HCT116 (cell line): Measurements from ENCODE around the gene ERBB4.

Experiments
- JUND ChIP-seq: IDR thresholded peaks from 2 replicates; pipeline ENCODE4 v1.6.1; 2012
- POLR2A ChIP-seq: IDR thresholded peaks from 2 replicates; pipeline ENCODE4 v1.7.0; 2011; ENCODE audit warnings: borderline replicate concordance; ENCODE audit not compliant: insufficient read depth, insufficient read length; ENCODE audit errors: extremely low read depth
- SIN3A ChIP-seq: IDR thresholded peaks from 2 replicates; pipeline ENCODE4 v1.6.1; 2012; ENCODE audit warnings: low read depth
- ZFX ChIP-seq: fragments of 450-650 bp; IDR thresholded peaks from 2 replicates; pipeline ENCODE4 v1.6.1; 2017
- TF ChIP-seq, protein P1 (sequence below), 3 experiments: fragments of 200-600 bp in 1 of 3; sonication (generic) in 1 of 3; IDR thresholded peaks in 2 of 3; conservative IDR thresholded peaks in 1 of 3; 2 replicates each; pipeline ENCODE4 v1.5.1; 2012 to 2017; ENCODE audit warnings: low read depth in 2 of 3, low read length in 2 of 3, antibody characterized with exemption in 1 of 3, borderline replicate concordance in 1 of 3, control low read depth in 1 of 3, mild to moderate bottlenecking in 1 of 3, mixed read lengths in 1 of 3, mixed run types in 1 of 3, moderate library complexity in 1 of 3; ENCODE audit not compliant: insufficient read depth in 1 of 3
- TF ChIP-seq, protein P2 (sequence below): IDR thresholded peaks from 2 replicates; pipeline ENCODE4 v1.6.1; 2012; ENCODE audit warnings: low read depth
- TF ChIP-seq, protein P3 (sequence below): IDR thresholded peaks from 2 replicates; pipeline ENCODE4 v1.6.1; 2012

DNA sequence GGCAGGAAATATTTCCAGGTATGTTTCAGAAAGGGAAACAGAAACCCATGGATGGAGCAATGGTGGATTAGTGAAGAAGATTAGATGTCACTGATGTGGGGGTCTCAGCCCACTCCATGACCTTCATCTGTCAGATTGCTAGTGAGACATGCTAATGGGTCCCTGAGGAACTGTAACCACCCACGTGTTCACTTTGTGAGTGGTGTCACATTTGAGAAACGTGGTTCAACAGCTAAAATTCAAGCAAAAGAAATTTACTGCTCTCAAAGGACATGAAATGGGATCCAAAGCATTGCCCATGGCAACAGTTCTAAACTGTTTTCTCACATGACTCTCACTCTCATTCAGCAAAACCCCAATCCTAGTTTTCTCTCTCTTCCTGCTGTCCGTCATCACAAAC lies 776.1 kb downstream of the ERBB4 start:
- TF ChIP-seq SIN3A (no peak), ZFX (no peak), POLR2A (no peak), JUND (no peak)
- TF ChIP-seq, protein P1, sequence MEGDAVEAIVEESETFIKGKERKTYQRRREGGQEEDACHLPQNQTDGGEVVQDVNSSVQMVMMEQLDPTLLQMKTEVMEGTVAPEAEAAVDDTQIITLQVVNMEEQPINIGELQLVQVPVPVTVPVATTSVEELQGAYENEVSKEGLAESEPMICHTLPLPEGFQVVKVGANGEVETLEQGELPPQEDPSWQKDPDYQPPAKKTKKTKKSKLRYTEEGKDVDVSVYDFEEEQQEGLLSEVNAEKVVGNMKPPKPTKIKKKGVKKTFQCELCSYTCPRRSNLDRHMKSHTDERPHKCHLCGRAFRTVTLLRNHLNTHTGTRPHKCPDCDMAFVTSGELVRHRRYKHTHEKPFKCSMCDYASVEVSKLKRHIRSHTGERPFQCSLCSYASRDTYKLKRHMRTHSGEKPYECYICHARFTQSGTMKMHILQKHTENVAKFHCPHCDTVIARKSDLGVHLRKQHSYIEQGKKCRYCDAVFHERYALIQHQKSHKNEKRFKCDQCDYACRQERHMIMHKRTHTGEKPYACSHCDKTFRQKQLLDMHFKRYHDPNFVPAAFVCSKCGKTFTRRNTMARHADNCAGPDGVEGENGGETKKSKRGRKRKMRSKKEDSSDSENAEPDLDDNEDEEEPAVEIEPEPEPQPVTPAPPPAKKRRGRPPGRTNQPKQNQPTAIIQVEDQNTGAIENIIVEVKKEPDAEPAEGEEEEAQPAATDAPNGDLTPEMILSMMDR (IDR thresholded peaks at IDR 0.05 in 2 of 3, conservative IDR thresholded peaks at IDR 0.05 in 1 of 3; ENCODE audit: borderline replicate concordance in 1 of 3, insufficient read depth in 1 of 3, low read depth in 2 of 3, low read length in 2 of 3) = no peak
- TF ChIP-seq, protein P2, sequence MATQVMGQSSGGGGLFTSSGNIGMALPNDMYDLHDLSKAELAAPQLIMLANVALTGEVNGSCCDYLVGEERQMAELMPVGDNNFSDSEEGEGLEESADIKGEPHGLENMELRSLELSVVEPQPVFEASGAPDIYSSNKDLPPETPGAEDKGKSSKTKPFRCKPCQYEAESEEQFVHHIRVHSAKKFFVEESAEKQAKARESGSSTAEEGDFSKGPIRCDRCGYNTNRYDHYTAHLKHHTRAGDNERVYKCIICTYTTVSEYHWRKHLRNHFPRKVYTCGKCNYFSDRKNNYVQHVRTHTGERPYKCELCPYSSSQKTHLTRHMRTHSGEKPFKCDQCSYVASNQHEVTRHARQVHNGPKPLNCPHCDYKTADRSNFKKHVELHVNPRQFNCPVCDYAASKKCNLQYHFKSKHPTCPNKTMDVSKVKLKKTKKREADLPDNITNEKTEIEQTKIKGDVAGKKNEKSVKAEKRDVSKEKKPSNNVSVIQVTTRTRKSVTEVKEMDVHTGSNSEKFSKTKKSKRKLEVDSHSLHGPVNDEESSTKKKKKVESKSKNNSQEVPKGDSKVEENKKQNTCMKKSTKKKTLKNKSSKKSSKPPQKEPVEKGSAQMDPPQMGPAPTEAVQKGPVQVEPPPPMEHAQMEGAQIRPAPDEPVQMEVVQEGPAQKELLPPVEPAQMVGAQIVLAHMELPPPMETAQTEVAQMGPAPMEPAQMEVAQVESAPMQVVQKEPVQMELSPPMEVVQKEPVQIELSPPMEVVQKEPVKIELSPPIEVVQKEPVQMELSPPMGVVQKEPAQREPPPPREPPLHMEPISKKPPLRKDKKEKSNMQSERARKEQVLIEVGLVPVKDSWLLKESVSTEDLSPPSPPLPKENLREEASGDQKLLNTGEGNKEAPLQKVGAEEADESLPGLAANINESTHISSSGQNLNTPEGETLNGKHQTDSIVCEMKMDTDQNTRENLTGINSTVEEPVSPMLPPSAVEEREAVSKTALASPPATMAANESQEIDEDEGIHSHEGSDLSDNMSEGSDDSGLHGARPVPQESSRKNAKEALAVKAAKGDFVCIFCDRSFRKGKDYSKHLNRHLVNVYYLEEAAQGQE = no peak
- TF ChIP-seq, protein P3, sequence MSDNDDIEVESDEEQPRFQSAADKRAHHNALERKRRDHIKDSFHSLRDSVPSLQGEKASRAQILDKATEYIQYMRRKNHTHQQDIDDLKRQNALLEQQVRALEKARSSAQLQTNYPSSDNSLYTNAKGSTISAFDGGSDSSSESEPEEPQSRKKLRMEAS = no peak
